Osteocyte (in vitro differentiated cells): Measurements from ENCODE around the gene TAF9. TPM values are rescaled to one million over a fixed set of nuclear protein-coding genes. Genes with fewer than 3 reads are reported as not detected.
"Not testable (repeated sequence)": the region's sequence is repeated elsewhere in the genome, so short reads cannot be mapped to it uniquely, and the experiment has no call there.

Experiments
- DNase-seq: peaks from one replicate; pipeline ENCODE4 v3.0.0; 2021; ENCODE audit warnings: mixed read lengths; ENCODE audit not compliant: unreplicated experiment; ENCODE audit errors: extremely low spot score
- H3K27ac Mint-ChIP-seq: one replicate; pipeline ENCODE4 v1.8.0; 2021; ENCODE audit warnings: mild to moderate bottlenecking, mixed read lengths; ENCODE audit not compliant: unreplicated experiment
- H3K27me3 Mint-ChIP-seq: one replicate; pipeline ENCODE4 v1.8.0; 2021; ENCODE audit warnings: mixed read lengths; ENCODE audit not compliant: unreplicated experiment
- H3K36me3 Mint-ChIP-seq: one replicate; pipeline ENCODE4 v1.8.0; 2021; ENCODE audit warnings: mixed read lengths; ENCODE audit not compliant: unreplicated experiment
- H3K4me1 Mint-ChIP-seq: one replicate; pipeline ENCODE4 v1.8.0; 2021; ENCODE audit warnings: mixed read lengths; ENCODE audit not compliant: unreplicated experiment
- H3K4me3 Mint-ChIP-seq: one replicate; pipeline ENCODE4 v1.8.0; 2021; ENCODE audit warnings: mild to moderate bottlenecking, moderate library complexity, mixed read lengths; ENCODE audit not compliant: unreplicated experiment
- H3K9me3 Mint-ChIP-seq: one replicate; pipeline ENCODE4 v1.8.0; 2021; ENCODE audit warnings: mixed read lengths; ENCODE audit not compliant: unreplicated experiment
- total RNA-seq: library from RNA; stranded (reverse); gene quantifications from 2 replicates; pipeline ENCODE4 v1.2.1, GENCODE V29; 2021
- TF ChIP-seq, protein P1 (sequence below): fragments of 200-600 bp; sonication (generic); IDR thresholded peaks from 2 replicates; pipeline ENCODE4 v1.5.0; 2021; ENCODE audit warnings: antibody characterized with exemption, mild to moderate bottlenecking, moderate library complexity

The TAF9 gene
- total RNA-seq, 1 donor from 2014 or later: 69.3 TPM

DNA sequence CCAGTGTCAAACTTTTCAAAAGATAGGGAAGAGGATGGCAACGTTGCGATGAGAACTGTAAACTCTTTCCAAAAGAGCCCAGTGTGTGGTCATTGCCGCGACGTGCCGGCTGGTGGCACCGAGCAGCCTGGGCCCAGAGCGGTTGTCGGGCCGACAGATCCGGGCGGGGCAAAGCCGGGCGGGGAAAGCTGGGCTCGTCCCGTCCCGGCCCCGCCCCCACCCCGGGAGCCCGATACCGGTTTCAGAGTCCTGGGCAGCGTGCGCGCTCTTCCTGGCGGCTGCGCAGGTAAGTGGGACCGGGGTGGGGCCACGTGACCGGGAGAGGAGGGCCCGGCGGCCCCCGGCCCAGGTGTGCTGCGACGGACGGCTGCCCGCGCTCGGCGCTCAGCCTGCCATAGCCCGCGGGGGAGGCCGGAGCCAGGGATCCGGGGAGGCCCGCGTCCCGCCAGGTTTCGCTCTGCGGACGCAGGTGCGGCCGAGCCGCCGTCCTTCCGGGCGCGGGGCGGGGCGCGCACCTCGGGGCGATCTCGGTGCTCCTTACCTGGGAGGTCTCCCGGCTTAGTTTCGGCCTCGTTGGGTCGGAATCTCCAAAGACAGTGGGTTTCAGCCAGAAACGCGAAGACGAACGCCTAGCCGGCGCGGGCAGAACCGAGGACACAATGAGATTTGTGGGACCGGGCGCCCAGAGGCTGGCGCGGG is 45.7 kb upstream of the TAF9 start, which contains the start of gene MARVELD2:
TSS of gene MARVELD2 (plus strand) at position 232 of the 699 bp plus-strand sequence. CDS start 4,270 bp downstream, outside the sequence.
- Mint-ChIP-seq H3K27me3 (no peaks in the 10 kb centered on the region), H3K4me1 (no peaks in the 10 kb centered on the region), H3K4me3 (peak within 1 kb of the TSS; percentile 57), H3K27ac (no peak within 1 kb of the TSS), H3K36me3 (peaks cover 25% of the 10 kb centered on the region), H3K9me3 (no peaks in the 10 kb centered on the region)
- TF ChIP-seq, protein P1, sequence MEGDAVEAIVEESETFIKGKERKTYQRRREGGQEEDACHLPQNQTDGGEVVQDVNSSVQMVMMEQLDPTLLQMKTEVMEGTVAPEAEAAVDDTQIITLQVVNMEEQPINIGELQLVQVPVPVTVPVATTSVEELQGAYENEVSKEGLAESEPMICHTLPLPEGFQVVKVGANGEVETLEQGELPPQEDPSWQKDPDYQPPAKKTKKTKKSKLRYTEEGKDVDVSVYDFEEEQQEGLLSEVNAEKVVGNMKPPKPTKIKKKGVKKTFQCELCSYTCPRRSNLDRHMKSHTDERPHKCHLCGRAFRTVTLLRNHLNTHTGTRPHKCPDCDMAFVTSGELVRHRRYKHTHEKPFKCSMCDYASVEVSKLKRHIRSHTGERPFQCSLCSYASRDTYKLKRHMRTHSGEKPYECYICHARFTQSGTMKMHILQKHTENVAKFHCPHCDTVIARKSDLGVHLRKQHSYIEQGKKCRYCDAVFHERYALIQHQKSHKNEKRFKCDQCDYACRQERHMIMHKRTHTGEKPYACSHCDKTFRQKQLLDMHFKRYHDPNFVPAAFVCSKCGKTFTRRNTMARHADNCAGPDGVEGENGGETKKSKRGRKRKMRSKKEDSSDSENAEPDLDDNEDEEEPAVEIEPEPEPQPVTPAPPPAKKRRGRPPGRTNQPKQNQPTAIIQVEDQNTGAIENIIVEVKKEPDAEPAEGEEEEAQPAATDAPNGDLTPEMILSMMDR: peak; percentile 11
- no peak for DNase-seq

DNA sequence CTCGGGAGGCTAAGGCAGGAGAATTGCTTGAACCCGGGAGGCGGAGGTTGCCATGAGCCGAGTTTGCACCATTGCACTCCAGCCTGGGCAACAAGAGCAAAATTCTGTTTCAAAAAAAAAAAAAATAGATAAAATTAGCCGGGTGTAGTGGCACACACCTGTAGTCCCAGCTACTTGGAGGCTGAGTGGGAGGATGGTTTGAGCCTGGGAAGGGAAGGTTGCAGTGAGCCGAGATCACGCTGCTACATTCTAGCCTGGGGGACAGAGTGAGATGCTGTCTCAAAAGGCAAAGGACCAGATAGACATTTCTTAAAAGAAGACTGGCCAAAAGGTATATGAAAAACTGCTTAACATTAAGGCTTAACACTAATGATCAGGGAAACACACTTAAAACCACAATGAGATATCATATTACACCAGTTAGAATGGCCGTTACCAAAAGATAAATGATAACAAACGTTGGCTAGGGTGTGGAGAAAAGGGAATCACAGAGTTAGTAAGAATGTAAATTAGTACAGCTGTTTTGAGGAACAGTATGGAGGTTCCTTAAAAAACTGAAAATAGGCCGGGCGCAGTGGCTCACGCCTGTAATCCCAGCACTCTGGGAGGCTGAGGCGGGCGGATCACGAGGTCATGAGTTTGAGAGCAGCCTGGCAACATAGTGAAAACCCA is 35.5 kb upstream of the TAF9 start:
- Mint-ChIP-seq H3K27ac (no peak overlapping the region), H3K36me3 (peaks cover 34% of the 10 kb centered on the region), H3K27me3 (no peaks in the 10 kb centered on the region), H3K9me3 (no peaks in the 10 kb centered on the region), H3K4me3 (no peak overlapping the region), H3K4me1 (no peaks in the 10 kb centered on the region)
- no peak for DNase-seq
- TF ChIP-seq, protein P1: no peak

DNA sequence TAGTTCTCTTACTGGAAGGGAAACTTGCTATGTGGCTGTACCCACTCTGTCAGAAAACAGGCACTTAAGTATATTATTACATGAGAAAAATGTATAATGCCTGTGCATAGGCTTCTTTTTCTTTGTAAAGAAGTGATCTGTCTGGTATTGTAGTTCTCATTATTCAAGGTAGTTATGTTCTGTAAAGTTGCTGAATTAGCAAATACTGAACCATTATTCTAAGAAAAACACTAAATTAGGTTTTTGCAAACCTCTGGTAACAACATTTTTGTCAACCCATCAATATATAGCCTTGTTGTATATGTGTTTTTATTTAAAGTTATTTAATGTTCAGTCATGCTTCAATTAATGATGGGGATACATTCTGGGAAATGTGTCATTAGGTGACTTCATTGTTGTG is 9.1 kb upstream of the TAF9 start:
- no peak overlapping the region for H3K4me3 Mint-ChIP-seq
- peaks cover 29% of the 10 kb centered on the region for H3K36me3 Mint-ChIP-seq
- H3K27me3 Mint-ChIP-seq: no peaks in the 10 kb centered on the region
- H3K9me3 Mint-ChIP-seq: no peaks in the 10 kb centered on the region
- no peaks in the 10 kb centered on the region for H3K4me1 Mint-ChIP-seq
- TF ChIP-seq, protein P1: no peak
- no peak for DNase-seq
- no peak overlapping the region for H3K27ac Mint-ChIP-seq

DNA sequence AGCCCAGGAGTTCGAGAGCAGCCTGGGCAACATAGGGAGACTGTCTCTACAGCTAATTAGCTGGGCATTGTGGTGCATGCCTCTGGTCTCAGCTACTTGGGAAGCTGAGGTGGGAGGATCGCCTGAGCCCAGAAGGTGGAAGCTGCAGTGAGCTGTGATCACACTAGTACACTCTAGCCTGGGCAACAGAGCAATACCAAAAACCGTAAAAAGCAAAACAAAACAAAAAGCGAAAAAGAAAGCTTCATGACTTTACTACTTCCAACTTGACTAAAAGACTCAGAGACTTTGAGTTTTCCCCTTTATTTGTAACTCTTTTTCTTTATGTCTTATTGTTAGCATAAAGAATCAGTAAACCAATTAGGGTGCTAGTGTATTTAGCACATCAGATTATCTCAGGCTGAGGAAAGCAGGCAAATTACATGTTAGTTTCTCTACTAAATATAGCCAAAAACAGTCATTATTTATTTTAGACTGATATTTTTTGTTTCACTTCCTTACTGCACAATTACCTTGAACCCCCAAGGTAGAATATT is 5.7 kb upstream of the TAF9 start:
- TF ChIP-seq, protein P1: no peak
- H3K9me3 Mint-ChIP-seq: no peaks in the 10 kb centered on the region
- H3K27me3 Mint-ChIP-seq: no peaks in the 10 kb centered on the region
- H3K4me1 Mint-ChIP-seq: peaks cover 17% of the 10 kb centered on the region
- peaks cover 14% of the 10 kb centered on the region for H3K36me3 Mint-ChIP-seq
- no peak overlapping the region for H3K27ac Mint-ChIP-seq
- H3K4me3 Mint-ChIP-seq: no peak overlapping the region
- no peak for DNase-seq

DNA sequence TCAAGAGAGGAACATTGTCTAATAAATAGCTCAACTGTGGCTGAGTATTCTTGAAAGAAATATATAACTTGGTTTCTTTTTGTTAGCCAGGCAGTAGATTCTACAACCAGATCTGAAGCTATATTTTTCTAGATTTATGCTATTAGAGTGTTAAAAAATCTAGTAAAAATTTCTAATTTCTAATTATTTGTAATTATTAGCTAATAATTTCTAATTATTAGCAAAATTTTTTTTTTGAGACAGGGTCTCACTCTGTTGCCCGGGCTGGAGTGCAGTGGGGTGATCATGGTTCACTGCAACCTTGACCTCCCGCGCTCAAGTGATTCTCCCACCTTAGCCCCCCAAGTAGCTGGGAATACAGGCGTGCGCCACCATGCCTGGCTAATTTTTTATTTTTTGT is 3.1 kb upstream of the TAF9 start:
- TF ChIP-seq, protein P1: no peak
- Mint-ChIP-seq H3K36me3 (peaks cover 14% of the 10 kb centered on the region), H3K4me1 (peaks cover 27% of the 10 kb centered on the region), H3K27me3 (no peaks in the 10 kb centered on the region), H3K27ac (no peak overlapping the region), H3K4me3 (peak overlapping the region; percentile 19), H3K9me3 (no peaks in the 10 kb centered on the region)
- no peak for DNase-seq

DNA sequence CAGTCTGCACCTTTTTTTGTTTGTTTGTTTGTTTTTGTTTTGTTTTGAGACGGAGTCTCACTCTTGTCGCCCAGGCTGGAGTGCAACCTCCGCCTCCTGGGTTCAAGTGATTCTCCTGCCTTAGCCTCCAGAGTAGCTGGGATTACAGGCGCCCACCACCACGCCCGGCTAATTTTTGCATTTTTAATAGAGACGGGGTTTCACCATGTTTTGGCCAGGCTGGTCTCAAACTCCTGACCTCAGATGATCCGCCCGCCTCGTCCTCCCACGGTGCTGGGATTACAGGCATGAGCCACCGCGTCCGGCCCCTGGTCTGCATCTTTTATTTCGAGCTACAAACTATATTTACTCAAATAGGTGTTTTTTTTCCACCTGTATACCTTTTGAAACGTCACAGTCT is 1.0 kb upstream of the TAF9 start:
- H3K9me3 Mint-ChIP-seq, H3K27me3 Mint-ChIP-seq, H3K36me3 Mint-ChIP-seq, DNase-seq: not testable (repeated sequence)
- Mint-ChIP-seq H3K4me3 (peak overlapping the region; percentile 95), H3K27ac (peak overlapping the region; percentile 95), H3K4me1 (peaks cover 30% of the 10 kb centered on the region)
